DMS79 treated with DMSO at 0.1 percent for 48 hours (cell line): ENCODE measurements around the gene CTAGE4.
"Not testable (repeated sequence)": the region's sequence is repeated elsewhere in the genome, so short reads cannot be mapped to it uniquely, and the experiment has no call there.

Source experiments
- DNase-seq: peaks from one replicate; lab custom pipeline; 2025; lab: John Stamatoyannopoulos, UW

The CTAGE4 gene

GRCh38 chr7:144183166-144183565 lies at the start of gene CTAGE4:
Gene CTAGE4, plus strand, starts transcription at chr7:144183466. Its CDS starts 38 bp downstream, at chr7:144183504.
- not testable (repeated sequence) for DNase-seq

- no peak for DNase-seq
Observed at GRCh38 chr7:144134116-144134515, 49.1 kb upstream of the CTAGE4 start.

- no peak for DNase-seq
Observed at GRCh38 chr7:144137501-144137900, 45.8 kb upstream of the CTAGE4 start.

GRCh38 chr7:144142187-144142586 lies 41.1 kb upstream of the CTAGE4 start:
- DNase-seq: no peak

GRCh38 chr7:144144426-144144825 lies 38.8 kb upstream of the CTAGE4 start:
- DNase-seq: no peak

- DNase-seq: no peak
Observed at GRCh38 chr7:144148224-144148827, 34.9 kb upstream of the CTAGE4 start.

- DNase-seq: no peak
Observed at GRCh38 chr7:144158861-144159260, 24.4 kb upstream of the CTAGE4 start.

- no peak for DNase-seq
Observed at GRCh38 chr7:144164784-144165183, 18.5 kb upstream of the CTAGE4 start.

- not testable (repeated sequence) for DNase-seq
Observed at GRCh38 chr7:144171594-144172350, 11.5 kb upstream of the CTAGE4 start.

GRCh38 chr7:144174613-144175012 lies 8.7 kb upstream of the CTAGE4 start:
- no peak for DNase-seq

- not testable (repeated sequence) for DNase-seq
Observed at GRCh38 chr7:144178380-144179164, 4.7 kb upstream of the CTAGE4 start.

GRCh38 chr7:144179165-144179479 lies 4.1 kb upstream of the CTAGE4 start:
- DNase-seq: not testable (repeated sequence)

- DNase-seq: not testable (repeated sequence)
Observed at GRCh38 chr7:144187848-144188247, 4.6 kb downstream of the CTAGE4 start.

GRCh38 chr7:144188578-144189171 lies 5.4 kb downstream of the CTAGE4 start:
- not testable (repeated sequence) for DNase-seq

- not testable (repeated sequence) for DNase-seq
Observed at GRCh38 chr7:144193782-144194181, 10.5 kb downstream of the CTAGE4 start.

- DNase-seq: not testable (repeated sequence)
Observed at GRCh38 chr7:144194453-144194852, 11.2 kb downstream of the CTAGE4 start.

GRCh38 chr7:144195212-144195872 lies 12.1 kb downstream of the CTAGE4 start, which contains the start of gene ARHGEF35:
Gene ARHGEF35, minus strand, starts transcription at chr7:144195833. Its CDS starts 7,450 bp downstream, at chr7:144188383.
- not testable (repeated sequence) for DNase-seq

- DNase-seq: not testable (repeated sequence)
Observed at GRCh38 chr7:144198934-144199333, 15.7 kb downstream of the CTAGE4 start.

- not testable (repeated sequence) for DNase-seq
Observed at GRCh38 chr7:144201978-144202377, 18.7 kb downstream of the CTAGE4 start.

- DNase-seq: not testable (repeated sequence)
Observed at GRCh38 chr7:144203086-144203485, 19.8 kb downstream of the CTAGE4 start.

GRCh38 chr7:144205306-144205705 lies 22.0 kb downstream of the CTAGE4 start:
- not testable (repeated sequence) for DNase-seq

GRCh38 chr7:144217200-144217599 lies 33.9 kb downstream of the CTAGE4 start:
- not testable (repeated sequence) for DNase-seq
